ENCODE data around the gene KCTD1.

The KCTD1 gene

DNA sequence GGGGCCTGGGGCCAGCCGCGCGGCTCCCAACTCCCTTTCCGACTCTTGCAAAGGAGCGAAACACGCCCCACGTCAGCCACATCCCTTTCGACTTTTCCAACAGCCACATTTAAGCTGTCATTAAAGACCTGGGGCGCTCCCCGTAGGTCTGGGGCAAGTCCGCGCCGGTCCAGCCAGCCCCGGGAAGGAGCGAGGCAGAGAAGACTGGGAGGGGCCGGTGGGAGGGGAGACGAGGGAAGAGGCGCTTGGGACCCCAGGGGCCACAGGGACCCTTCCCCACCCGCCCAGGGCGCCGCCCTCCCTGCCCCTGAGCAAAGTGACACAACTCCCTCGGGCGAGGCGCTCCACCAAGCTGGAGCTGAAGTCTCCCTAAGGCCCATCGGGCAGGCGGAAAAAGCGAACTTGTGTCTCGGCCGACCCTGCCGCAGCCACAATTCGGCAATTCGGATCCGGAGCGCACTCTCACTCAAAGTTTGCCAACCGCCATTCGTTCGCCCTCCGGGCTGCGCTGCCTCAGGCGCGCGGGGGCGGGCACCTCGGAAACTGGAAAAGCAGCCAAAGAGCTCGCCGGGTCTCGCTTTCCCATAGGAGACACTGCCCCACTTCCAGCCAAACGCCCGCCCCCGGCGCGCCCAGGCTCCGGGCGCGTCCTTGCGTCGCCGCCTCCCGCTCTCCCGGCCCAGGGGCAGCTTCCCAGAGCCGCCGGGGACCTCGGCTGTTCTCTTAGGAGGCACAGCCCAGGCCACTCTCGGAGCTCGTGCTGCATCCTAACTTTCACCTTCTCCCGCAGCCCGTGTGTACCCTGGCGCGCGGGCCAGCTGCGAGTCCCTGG is 1.1 kb upstream of the KCTD1 start:
- DNase-seq = no peak

DNA sequence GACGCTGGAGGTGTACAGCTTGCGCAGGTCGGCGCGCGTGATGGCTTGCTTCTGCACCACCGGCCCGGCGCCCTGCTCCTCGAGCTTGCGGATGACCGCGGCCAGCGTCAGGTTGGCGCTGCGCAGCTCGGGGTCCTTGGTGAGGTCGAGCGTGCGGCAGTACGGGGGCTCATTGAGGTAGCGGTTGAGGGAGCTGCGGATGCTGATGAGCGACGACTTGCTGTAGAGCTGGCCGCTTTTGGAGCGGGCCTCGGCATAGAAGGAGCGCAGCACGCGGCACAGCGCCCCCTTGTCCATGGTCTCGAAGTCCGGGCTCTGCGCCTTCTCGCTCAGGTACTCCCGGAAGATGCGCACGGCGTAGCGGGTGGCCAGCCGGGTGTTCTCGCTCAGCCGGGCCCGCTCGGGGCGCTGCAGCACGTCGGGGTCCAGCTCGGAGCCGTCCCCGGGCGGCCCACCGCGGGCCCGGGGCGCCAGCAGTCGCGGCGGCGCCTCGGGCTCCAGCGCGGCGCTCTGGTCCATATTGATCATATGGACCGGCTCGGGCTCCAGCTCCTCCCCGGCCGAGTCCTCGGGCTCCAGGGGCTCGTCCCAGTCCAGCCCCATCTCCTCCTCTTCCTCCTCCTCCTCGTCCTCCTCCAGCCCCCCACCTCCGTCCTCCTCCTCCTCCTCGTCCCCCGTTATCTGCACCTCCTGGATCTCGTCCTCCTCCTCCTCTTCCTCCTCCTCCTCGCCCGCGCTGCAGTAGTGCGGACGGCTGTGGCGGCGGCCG is 523 bp downstream of the KCTD1 start:
- DNase-seq = peak; percentile 21

DNA sequence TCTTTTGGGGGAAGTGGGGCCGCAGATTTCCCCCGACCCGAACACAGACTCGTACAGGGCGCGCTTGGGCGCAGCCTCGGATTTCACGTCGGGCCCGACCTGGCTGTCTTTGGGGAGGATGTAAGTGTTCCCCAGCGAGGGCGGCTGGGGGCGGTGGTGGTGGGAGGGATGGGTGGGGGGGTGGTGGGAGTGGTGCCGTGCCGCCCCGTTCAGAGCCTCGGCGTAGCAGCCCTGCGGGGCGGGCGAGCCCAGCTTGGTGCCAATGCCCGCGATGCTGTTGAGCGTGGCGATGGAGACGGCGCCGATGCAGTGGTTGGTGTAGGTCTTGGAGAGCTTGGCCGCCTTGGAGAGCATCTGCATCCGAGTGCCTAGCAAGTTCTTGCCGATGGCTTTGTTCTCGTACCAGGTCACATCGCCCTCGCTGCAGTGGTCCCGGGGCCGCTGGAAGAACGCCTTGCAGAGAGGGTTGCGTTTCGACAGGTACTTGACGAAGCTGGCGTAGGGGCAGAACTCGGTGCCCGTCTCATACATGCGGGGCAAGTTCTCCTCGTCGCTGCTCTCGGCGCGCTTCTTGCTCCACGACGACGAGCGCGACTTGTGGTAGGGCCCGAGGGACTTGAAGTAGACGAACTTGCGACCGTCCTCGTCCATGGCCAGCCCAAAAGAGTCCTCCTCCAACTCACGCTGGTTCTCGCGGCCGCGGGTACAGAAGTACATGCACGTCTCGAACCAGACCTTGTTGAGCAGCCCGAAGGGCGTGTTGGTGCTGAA is 1.3 kb downstream of the KCTD1 start:
- no peak for DNase-seq

DNA sequence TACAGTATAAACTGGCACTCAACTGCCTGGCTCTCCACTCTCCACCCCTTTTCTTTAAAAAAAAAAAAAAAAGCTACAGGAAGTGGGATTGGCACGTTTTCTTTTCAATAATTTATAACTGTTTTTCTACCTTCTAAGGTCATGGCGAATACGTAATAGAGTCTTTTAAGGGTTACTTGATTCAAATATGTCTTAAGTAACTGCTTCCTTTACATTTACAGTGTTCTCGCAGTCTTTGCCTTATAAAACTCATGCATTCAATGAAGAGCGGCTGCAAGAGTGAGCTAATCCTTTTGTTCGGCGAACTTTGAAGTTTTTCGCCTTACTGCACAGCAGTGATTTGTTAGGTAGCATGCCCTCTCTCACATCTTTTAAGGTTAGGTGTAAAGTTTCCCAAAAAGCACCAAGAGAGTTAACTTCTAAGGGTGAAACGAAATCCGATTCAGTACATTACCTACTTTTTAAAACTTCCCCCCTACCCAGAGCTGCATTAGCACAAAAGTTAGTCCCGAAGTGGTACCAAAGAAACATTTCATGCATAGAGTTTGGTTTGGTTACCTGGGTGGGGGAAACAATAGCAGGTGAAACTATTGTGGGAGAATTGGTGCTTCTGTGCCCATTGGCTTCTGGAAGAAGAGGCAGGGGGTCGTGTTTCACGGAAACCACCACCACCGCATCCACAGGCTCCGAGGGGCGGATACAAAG is 2.0 kb downstream of the KCTD1 start:
- no peak for DNase-seq

DNA sequence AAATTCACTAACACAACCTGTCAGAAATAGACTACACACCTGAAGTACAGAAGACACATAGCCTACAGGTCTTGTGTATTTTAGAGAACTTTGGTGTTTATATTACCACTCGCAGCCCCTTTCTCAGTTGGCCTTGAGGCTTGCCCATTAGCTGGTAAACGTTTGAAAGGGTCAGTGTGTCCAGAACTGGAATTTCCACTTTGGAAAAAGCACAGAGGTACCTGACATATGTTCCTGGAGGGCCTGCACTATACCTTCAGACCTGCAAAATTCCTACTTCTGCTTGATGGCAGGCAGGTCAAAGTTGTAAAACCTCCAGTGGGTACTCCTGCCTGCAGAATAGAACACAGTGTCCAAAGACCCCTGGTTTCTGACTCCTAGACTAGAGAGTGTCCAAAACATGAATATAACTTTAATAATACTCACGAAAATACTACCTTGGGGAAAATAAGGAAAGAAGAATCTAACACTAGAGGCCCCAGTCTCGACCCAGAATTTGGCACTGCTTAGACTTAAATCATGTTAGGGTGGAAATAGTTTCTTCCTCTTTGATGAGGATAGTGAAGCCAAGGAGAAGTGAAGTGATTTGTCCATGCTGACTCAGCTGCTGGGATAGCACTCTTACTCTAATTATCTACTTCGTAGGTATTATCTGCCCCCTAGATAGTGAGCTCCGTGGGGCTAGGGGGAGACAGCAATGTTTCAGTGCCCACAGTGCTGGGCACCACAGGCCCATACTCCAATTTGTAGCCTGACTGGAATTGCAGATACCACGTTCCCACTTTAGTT is 2.8 kb downstream of the KCTD1 start:
- DNase-seq = no peak

- no peak for DNase-seq
These were observed 3.9 kb downstream of the KCTD1 start for GRCh38 chr18:26544451-26544850.

- no peak for DNase-seq
These were observed 5.0 kb downstream of the KCTD1 start for GRCh38 chr18:26543373-26543772.

DNA sequence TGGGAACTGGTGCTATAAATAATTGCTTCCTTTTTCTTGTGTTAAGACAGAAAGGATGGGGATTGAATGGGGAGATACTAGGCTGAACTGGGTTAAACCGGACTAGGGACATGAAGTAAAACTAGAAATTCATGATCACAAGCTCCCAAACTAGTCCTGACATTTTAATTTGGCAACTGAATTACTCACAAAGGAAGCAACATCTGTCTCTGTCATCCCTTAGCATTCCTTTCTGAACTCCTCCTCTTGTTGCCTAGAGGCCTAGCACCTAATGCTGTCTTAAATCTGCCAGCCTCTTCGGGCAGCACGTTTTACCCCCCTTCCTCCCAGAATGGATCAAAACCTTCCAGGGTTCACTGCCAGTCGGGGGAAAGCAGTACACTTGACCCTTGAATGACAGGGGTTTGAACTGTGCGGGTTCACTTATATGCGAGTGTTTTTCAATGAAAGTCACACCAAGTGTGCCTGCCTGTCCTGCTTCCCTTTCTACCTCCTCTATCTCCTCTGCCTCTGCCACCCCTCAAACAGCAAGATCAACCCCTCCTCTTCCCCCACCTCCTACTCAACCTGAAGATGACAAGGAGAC is 8.2 kb downstream of the KCTD1 start:
- DNase-seq = no peak

DNA sequence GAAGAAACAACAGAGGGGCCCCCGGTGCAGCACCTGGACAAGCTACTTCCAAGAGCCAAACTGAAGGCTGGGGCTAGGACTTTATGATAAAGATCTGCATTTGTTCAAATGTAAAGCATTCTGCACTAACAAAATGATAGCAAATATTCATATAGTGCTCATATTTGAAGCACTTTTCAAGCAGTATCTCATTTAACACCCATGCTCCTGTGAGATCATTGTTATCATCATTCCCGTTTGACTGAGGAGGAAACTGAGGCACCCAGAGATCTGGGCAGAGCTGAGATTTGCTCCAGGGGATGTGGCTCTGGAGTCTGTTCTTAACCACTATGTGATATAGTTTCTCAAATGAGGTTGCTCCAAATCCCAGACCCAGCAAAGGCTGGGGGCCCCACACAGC is 9.8 kb downstream of the KCTD1 start:
- DNase-seq = no peak

GRCh38 chr18:26536664-26537063 is 11.7 kb downstream of the KCTD1 start:
- no peak for DNase-seq

DNA sequence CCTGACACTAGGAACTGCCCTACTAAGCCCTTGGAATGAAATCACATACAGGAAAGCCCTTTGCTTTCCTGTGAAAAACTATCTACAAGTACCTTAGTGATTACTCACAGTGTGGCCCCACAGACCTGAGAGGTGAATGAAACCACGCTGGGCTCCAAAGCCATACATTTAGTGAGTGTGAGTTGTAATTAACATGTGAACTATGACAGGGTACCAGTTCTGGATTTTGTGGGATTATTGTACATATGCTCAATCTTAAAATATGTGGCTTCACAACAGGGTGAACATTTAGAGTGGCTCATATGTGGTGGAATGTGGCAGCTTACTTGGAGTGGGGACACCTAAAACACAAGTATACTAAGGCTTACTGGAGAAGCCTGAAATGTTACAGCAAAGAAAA is 12.3 kb downstream of the KCTD1 start:
- DNase-seq = no peak

GRCh38 chr18:26535630-26536029 is 12.7 kb downstream of the KCTD1 start:
- DNase-seq = no peak

GRCh38 chr18:26532367-26533340 is 15.7 kb downstream of the KCTD1 start:
- DNase-seq = no peak

GRCh38 chr18:26531605-26532298 is 16.6 kb downstream of the KCTD1 start:
- DNase-seq = no peak

- DNase-seq = no peak
These were observed 21.5 kb downstream of the KCTD1 start for GRCh38 chr18:26526966-26527234.

DNA sequence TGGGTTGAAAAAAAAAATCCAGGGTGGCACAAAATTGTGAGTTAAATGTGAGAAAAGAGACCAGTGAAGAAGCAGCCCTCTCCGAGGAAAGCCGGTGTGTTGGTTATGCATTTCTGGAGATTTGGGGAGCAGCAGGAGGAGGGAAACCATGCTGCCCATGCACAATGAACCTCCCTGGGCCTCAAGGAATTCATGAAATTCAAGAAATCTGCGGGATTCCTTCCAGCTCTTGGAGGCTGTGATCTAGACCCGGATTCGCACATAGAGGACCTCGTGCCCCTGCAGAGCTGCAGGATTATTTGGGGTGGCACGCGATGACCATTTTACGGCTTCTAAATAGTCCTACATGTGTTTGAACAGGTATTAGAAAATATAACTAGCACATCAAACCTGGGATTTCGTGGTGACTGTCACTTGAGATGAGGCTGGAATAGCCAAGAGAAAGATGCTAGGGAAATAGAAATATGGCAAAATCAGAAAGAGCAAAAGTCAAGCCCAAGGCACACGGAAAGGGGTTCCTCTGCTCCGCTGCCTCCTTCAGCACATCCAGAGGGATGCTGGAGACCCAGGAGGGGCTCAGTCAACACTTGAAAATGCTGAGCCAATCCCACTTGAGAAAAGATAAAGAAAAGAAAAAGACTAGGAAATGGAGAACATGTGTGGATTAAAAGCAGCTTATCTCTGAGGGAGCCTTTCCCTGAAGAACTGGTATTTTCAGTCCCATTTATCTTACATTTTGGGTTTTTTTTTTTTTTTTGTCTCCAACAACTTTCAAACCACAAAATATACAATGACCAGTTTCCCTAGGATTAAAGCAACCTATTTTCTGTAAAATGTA is 22.0 kb downstream of the KCTD1 start:
- no peak for DNase-seq

DNA sequence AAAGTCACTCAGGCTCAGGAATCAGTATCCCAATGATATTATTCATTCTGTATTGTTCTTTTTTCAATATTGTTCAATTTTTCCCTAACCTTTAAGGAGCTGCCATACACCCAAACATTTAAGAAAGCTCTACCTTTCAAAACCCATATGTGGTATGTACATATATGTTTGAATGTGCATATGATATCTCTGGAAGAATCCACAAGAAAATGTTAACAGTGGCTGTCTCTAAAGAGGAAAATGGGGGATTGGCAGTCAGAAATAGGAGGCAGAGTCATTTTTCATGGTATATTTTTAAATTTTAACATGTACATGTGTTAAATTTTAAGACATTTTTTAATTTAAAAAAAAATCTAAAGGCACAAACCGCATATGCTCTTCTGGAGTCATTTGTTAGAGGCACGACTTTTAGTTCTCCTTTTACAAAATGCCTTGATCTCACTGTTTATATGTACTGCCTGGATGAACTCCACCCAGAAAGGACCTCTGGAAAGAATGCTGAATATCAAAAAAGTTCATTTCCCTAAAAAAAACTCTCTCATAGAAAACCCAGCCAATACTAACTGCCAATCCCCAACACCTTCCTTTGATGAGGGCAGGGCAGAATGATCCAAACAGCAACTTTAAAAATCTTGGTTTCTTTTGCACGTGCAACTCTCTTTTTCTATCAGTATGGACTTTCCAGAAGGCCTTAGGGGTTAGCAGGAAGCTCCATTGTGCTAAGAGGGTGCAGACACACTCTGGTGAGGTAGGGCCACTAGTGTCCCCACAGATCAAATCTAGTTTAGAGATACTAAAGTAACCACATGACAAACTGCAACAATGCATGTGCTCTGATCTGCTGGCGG is 23.6 kb downstream of the KCTD1 start:
- no peak for DNase-seq

- DNase-seq = no peak
These were observed 24.4 kb downstream of the KCTD1 start for GRCh38 chr18:26524002-26524401.

Data from activated gamma-delta T cell (primary cell).